Activated effector memory CD4-positive, alpha-beta T cell treated with Interleukin-2 at 50 U/mL for 16 hours (primary cell): ENCODE results near the gene DOC2B.
"Not testable (repeated sequence)": the region's sequence is repeated elsewhere in the genome, so short reads cannot be mapped to it uniquely, and the experiment has no call there.

ENCODE experiments used
- DNase-seq: peaks from one replicate; pipeline ENCODE4 v3.0.0-alpha.2; 2020

Gene DOC2B

GRCh38 chr17:181245-182049, at the start of gene DOC2B:
DOC2B (minus strand) TSS chr17:181650; CDS start chr17:181479, 171 bp downstream.
- DNase-seq: no peak

DNA sequence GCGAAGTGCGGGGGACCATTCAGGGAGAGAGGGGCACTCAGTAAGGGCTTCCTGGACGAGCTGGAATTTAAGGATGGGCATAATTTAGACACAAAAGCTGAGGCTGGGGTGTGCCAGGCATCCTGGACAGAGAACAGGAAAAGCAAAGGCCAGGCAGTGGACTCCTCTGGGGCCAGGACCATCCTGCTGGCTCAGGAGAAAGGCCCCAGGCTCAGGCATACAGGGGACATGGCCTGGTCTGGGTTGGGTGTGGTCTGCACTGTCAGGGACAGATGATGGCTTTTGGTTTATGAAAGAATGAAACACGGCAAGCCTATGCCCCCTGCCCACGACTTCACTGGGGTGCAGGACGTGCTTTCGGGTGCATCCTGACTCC, 48.9 kb upstream of the DOC2B start:
- DNase-seq: no peak

GRCh38 chr17:229709-230394, 48.4 kb upstream of the DOC2B start:
- no peak for DNase-seq

DNA sequence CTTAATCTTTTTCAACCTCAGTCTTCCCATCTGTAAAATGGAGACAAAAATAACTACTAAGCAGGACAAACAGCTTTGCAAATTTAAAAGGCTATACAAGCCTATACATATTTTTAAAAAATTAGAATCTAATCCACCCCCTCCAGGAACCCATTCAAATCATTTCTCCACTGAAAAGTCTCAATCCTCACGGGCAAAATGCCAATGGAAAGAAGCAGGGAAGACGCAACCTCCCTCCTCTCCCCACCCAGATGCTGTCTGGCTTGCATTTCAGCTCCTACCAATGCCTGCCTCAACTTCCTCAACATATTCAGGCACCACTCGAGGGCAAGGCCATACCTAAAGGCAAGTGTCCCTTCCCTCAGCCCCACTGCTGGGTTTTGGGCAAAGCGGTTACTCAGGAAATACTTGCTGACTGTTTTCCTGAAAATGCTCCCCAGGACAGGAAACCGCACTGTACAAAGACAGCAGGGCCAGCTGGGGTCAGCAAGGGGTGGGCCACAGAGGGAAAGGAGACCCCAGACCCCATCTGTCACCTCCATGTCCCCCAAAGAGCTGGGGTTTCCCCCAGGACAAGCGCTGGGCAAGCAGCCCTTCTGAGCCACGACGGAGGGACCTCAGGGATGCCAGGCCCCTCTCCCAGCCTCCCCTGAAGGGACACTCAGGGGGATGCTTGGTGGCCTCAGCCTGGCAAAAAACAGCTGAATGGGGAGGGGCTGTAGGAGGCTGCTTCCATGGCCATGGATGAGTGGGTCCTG, 47.7 kb upstream of the DOC2B start:
- no peak for DNase-seq

GRCh38 chr17:227946-228615, 46.6 kb upstream of the DOC2B start:
- no peak for DNase-seq

DNA sequence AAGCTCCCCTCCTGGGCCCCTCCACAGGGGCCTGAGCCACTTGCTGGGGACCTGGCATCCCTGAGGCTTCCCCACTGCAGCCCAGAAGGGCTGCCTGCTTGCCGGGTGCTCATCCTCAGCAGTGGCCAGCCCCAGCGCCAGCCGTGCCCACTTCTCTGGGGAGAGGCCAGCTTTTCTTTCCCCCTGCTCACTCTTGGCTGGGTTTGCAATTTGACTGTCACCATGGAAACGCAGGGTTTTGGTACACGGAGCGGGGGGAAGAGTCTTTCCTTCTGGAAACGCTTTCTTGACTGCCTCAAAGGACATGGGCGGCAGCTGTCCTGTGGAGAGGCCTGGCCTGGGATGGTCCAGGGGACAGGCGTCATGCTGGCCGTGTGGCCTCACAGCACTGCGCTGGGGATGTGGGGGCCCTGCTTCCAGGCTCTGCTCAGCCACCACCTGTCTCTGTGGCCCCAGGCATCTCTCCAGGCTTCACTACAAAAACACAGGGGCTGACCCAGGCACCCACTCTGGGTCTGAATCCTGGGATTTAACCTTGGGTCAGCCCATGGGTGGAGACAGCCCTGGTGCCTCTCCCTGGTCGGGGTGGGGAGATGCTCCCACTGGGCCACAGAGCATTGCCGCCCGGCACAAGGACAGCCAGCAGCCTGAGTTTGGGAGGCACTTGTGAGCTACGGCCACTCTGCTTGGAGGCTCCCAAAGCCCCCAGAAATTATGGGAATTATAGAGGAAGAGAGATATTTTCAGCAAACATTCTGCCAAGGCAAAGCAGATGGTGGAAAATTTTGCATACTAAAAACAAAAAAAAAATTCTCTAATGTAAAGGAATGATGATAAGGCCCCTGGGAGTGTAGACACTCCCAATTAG, 45.9 kb upstream of the DOC2B start:
- DNase-seq: no peak

GRCh38 chr17:226108-227077, 44.9 kb upstream of the DOC2B start:
- no peak for DNase-seq

GRCh38 chr17:225551-225950, 44.1 kb upstream of the DOC2B start:
- DNase-seq: no peak

- not testable (repeated sequence) for DNase-seq
Measured at GRCh38 chr17:224576-224975, 43.1 kb upstream of the DOC2B start.

- no peak for DNase-seq
Measured at GRCh38 chr17:223723-224471, 42.4 kb upstream of the DOC2B start.

GRCh38 chr17:222172-222571, 40.7 kb upstream of the DOC2B start:
- DNase-seq: no peak

- DNase-seq: no peak
Measured at GRCh38 chr17:219696-220095, 38.2 kb upstream of the DOC2B start.

GRCh38 chr17:218432-219110, 37.1 kb upstream of the DOC2B start:
- DNase-seq: no peak

DNA sequence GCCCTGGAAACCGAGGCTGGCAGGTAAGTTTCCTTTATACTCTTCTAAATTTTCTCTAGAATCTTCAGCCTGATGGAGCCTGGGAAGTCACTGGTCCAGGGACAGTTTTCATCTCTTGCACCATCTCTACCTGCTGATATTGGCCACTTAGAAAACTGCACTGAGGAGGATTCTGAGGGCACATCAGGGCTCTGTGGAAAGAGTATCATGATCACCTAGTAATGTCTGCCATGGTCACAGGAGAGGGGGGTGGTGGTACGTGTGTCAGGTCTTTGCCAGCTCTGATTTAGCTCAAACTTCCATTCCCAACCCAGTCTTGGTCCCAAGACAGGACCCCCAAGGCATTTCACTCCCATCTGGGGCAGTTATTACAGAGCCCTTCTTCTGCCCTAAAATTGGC, 35.2 kb upstream of the DOC2B start:
- no peak for DNase-seq

- not testable (repeated sequence) for DNase-seq
Measured at GRCh38 chr17:215563-216478, 34.4 kb upstream of the DOC2B start.

GRCh38 chr17:214881-215331, 33.5 kb upstream of the DOC2B start:
- no peak for DNase-seq

DNA sequence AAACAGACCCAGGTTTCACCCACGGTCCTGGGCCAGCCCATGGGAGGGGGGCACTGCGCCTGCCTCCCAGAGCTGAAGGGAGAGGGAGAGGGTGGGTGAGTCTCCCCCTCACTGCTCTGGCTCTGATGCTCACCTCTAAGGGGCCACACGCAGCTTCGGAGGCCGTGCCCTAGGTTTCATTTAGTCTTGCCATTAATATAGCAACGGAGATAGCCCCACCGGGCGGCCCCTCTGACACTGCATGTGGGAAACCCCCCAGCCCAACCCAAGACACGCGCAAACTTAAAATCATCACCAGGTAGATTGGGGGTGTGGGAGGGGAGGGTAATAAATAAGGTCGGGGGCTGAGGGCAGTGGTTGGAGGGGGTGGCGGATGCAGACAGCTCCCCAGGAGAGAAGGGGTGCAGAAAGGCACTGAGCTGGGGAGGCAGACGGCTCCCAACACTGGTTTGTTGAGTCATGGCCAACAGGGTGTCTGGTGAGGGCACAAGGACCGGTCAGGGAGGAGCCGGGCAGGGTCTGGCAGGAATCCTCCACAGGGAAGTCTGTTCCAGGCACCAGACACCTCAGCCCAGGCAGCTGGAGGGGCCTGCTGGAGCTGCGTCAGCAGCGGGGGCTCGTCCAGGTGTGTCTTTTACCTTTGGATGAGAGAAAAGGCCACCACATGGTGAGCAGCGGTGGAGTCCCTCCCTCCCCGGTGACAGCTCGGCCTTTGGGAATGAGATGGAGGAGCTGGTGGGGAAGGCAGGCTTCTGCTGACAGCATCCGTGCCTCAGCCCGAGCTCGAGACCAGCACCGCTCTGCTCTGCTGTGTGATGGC, 32.0 kb upstream of the DOC2B start:
- DNase-seq: no peak
